HG03558 (cell line): ENCODE data around the gene DYNC1I1.

Source experiments
- ATAC-seq: cut with Tn5 transposase; IDR thresholded peaks from one replicate; pipeline ENCODE4 v1.9.1; 2021; ENCODE audit warnings: moderate number of reproducible peaks; ENCODE audit not compliant: unreplicated experiment; ENCODE audit errors: extremely low read depth

The DYNC1I1 gene

DNA sequence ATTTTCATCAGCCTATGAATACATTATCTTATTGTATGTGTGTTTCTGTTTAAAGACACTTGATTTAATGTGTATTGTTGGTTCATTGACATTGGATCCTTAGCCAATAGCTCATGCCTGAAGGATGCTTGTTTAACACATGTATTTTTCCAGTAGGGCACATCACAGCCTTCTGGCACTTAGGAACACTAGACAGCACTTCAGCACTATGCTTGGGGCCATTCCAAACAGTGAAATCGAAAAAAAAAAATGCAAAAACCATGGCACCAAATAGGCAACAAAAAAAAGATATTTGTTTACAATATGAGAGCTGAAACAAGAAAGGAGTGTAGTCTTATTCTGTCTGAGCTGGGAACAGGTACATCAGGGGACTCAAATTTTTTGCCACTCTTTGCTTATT is 286.7 kb downstream of the DYNC1I1 start:
- no peak for ATAC-seq

DNA sequence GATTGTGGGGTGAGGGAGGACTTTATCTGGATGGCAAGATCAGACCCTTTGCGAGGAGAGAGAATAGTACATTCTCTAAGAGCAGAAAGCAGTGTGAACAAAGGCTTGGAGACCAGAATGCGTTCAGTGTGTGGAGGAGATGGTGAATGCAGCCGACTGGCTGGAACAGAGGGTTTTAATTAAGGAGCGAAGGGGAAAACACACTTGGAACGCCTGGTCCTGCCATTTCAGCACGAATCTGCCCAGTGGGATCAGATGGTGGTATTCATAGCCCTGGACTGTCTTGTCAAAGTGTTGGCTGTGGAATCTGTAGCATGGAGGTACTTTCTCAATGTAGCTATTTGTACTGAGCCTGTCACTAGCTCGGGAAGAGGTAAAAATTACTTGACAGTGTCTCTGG is 288.7 kb downstream of the DYNC1I1 start:
- ATAC-seq: no peak

DNA sequence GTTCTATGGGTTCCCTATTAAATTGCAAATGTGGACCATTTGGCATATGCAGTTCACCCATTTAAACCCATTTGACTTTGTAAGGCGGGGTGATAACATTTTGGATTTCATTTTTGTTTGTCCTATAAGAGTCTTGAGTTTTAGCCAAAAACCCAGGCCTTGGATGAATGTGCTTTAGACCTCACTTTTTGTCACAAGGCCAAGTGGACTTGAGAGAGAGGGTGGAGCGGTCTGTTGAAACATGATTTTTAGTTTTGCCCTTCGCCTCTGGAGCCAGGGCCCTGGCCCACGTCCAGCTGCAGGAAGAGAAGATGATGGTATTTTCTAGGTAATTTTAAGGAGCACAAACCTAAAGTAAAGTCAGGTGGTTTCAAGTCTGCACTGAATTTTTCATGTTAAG is 289.5 kb downstream of the DYNC1I1 start:
- ATAC-seq: no peak

DNA sequence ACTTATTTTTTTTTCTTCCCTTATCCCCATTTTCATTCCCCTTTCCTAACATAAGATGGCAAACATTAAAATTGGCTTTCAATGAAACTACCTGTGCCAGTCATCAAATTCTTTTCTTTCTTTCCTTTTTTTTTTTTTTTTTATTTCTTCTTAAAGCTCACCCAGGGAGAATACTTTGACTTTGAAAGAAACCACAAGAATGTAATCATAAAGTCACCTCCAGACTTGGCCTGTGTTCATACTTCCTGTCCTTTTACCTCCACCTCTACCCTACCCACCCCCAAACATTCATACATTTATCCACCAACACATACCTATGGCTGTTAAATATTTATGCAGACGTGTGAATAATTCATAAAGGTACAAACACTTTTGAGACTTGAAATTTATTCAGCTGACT is 295.0 kb downstream of the DYNC1I1 start:
- no peak for ATAC-seq

DNA sequence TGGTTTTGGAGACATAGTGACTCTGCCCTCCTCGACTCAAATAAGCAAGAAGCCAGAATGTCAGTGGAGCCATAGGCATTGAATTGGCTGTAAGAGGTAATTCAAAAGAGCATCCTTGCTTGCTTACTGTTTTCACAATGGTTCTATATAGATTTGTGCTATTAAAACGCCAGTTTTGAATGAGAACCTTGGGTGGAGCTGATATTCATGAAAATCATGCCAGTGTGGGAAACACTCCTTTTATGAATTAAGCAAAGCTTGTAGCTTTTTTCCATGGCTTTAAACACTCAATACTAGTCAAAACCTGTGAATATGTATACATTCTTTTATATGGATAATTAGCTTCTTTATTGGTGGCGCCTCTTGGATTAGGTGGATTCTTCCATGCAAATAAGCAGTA is 297.0 kb downstream of the DYNC1I1 start:
- no peak for ATAC-seq

DNA sequence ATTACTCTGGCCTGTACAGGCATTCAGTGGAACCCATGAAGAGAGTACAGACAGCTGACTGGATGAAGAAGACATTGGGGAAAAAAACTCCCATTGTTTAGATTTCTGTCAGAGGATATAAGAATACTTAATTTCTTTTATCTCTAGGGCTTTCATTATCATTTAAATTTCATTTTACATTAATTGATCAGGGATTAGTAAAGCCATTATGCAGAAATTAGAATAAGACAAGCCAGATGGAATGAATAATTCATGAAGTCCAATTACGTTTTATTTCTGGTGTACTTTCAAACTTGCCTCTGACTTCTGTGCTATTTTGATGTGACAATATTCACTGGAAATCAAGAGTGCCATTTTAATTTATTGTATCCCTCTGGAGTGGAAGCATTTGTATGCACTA is 302.5 kb downstream of the DYNC1I1 start:
- ATAC-seq: no peak

DNA sequence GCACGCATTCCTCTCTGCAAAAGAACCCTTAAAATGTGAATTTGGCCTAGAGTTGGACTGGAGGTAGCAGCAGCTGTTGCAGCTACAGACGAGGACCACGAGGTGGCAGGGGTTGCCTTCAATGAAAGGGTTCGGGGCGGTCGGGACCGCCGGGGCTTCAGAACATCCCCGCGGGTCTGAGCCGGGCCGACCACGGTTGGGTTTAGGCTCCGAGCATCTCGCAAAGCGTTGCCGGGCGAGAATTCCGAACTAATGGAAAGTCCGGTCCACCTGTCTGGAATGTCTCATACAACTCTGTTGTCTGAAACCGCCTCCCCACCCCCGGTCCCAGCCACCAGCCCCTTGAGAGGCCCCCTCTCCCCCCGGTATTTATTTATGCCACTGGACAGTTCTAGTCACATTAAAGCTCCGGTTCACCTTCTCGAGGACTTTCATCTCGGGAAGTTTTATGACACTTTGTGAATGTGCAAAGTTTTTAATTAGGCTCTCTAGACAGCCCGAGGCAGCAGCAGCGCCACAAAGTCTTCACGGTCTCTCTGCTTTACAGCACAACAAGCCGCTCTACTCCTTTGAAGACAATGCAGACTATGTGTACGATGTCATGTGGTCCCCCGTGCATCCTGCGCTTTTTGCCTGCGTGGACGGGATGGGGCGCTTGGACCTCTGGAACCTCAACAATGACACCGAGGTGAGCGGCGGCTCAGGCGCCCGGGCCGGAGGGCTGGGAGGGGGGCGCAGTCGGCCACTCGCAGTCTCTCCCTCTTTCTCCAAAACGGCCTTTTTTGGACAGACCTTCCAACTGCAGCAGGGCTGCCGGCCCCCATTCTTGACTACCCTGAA is 303.4 kb downstream of the DYNC1I1 start:
- no peak for ATAC-seq

DNA sequence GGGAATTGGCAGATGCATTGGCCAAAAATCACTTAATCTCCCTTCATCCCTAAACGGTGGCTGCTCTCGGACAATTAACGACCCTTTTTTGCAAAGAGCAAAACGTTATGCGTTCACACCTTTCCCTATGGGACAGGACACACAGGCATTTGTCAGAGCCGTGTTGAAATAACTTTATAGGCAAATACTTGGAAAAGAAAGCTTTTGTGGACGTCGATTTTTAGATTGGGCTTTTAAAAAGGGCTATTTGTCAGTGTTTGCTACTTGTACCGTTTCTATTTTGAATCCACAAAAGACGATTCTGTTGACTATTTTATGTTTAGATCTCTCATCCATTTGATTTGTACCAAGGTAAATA is 304.0 kb downstream of the DYNC1I1 start:
- ATAC-seq: no peak

DNA sequence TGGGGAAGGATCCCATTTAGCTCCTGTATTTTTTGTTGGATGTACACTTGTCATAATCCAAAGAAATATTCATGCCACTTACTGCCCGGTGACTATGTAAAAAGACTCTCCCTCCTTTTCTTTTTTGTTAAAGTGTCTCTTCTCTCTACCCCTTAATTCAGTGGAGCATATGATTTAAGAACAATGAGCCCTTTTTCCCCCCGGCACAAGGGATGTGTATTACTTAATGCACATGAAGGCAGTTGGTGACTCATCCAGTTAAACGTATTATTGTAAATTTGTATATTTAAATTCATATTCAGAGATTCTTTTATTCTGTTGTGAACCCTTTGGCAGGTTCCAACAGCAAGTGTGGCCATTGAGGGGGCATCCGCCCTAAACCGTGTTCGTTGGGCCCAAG is 307.7 kb downstream of the DYNC1I1 start:
- ATAC-seq: no peak

DNA sequence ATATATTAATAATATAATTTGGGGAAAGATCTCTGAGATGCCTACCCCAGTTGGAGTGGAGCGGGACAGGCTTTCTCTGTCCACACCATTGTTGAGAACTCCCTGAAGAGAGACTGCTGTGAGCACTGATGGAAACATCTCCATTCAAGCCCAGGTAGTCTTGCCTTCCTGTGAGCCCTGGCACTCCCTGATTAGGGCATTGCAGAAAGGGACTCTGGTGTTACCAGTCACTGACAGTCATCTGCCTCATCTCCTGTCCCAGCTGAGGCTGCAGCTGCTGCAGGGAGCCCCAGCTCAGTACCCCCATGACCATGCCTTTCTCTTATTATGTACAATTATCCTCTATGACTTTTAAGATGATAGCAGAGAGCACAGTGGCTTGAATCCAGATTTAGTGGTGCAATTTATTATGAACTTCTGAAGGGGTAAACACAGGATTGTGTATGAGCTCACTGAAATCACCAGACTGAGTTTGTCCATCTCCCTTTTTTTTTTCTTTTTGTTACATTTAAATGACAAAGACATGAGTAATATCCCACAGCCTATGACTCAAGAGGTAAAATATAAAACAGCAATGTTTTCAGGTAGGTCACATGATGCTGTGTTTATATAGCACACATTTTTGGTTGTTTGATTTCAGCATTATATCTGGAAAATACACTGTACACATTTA is 312.7 kb downstream of the DYNC1I1 start:
- no peak for ATAC-seq

DNA sequence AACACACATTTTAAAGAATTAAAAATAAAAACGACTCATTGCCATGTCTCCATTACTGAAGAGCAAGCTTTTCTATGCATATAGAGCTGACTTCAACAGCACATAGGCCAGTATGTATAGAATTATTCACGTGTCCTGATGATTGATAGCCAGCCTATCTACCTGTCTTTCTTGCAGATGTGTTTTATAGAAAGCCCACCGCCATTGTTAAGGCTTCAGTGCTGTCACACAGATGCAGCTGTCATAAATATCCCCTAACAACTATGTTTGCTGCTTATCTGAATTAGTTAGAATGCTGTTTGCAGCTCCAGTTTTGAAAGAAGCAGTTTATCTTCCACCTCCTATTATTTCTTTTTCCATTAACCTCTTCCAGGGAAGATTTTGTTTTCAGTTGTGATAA is 313.6 kb downstream of the DYNC1I1 start:
- no peak for ATAC-seq

DNA sequence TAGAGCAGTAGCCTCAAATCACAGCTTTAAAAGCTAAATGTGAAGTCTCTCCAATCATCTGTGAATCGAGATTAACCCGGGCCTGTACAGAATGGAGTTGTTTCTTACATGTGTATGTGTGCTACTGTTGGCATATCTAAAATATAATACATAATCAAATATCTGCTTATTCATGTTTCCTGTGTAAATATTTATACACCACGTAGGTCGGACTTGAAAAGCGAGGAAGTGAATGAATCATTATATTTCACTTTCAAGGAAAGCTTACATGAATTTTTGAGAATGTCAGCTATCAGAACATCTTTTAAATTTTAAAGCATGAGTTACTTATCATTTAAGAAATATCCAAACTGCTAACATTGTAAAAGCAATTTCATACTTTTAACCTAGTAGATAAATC is 316.2 kb downstream of the DYNC1I1 start:
- ATAC-seq: no peak

DNA sequence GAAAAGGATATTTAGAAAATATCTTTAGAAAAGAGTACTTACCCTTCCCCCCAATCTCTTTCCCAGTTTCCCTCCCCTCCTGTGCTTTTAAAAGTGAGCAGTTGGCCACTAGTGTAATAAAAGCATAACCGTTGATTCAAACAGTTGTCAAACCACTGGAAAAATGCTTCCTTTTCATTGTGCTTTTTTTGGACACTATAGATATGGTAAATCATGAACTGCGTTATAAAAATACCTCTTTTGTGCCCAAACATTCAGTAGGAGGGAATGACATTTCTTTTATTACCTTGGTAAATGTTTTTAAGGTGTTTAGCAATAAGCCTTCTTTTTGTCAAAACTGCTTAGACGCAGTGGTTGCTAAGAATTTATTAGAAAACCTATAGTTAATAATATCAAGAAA is 317.2 kb downstream of the DYNC1I1 start:
- ATAC-seq: no peak

DNA sequence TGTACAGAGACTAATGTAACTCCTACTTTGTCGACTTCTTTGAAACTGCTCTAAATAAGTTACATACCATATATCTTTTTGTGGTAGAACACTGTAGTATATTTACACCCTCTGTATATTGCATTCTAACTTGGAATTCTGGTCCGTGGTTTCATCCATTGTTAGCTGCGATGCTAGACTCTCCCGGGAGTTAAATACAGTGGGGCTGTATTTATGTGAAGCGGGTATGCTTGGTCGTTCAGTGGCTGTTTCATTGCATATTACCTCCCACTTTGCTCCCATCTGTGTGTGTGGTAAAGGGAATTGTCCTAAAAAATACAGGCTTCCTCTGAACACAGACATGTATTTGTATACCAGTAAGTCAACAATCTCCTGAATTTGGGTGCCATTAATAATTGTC is 318.4 kb downstream of the DYNC1I1 start:
- no peak for ATAC-seq

DNA sequence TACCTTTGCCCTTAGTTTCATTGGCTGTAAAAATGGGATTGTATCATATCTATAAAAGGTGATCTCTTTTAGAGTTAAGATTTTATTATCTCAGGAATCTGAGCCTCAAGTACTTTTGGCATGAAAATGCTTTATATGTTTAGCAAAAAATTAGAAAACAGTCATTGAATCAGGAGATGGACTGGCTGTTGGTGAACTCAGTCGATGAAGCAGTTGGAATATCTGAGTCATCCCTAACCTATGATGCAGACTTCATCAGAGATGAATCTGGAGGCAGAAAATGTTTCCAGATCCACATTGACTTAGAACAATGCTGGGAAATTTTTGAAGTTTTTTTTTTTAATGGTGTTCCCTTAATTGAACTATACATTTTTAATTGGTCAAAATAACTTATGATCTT is 321.1 kb downstream of the DYNC1I1 start:
- no peak for ATAC-seq

DNA sequence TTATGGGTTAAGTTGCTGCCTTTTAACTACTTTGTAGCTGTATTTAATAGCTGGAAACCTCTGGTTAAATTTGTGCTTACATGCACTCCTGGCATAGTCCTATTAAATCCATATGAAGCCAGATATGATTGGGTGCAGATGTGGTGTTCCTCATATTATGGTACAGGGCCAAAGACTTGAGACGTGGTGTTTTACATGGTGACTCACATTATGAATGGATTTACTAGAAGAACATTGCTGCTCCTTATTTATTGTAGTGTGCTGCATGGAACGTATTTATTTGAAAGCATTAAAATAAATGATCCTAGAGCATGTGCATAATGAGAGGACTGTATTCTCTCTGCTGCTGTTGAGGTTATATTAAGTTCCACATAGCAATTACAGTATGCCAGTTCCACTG is 325.5 kb downstream of the DYNC1I1 start:
- ATAC-seq: no peak

DNA sequence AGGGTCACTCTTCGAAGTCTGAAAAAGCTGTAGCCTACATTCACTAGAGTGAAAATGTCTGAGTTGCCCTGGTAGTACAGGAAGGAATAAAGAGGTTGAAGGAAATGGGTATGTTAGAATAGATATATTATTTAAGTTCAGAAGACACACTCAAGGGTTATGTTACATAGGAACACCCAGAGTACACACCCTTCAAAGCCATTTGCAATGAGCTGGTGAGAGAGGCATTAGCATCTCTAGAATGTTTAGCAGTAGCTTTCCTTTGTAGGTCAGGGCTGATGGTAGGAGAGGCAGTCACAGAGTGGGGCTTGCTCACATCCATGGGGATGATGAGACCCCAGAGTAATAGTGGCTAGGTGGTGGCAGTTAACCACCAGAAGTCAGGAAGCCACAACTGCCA is 328.4 kb downstream of the DYNC1I1 start:
- no peak for ATAC-seq

DNA sequence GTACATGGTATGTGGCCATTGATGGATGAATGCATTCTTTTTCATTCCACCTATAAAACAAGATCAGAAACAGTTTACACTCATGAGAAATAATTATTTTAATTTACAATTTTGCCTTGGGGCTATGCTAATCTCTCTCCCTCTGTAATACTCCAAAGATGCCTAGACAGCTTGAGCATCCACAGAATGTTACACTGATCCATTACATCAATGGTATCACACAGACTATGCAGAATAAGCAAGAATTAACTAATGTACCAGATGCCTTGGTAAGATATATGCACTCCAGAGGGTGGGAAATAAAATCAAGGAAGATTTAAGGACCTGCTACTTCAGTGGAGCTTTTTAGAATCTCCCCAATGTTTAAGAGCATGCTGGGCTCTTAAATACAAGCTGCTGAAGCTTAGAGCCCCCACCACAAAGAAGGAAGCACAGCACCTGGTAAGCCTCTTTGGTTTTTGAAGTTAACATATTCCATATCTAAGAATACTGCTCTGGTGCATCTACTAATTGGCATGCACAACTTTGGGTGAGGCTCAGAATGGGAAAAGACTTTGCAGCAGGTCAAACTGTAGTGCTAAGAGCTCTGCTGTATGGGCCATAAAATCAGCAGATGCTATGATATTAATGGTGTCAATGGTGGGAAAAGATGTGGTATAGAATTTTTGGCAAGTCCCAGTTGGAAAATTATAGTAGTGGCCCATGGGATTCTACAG is 329.9 kb downstream of the DYNC1I1 start:
- no peak for ATAC-seq

DNA sequence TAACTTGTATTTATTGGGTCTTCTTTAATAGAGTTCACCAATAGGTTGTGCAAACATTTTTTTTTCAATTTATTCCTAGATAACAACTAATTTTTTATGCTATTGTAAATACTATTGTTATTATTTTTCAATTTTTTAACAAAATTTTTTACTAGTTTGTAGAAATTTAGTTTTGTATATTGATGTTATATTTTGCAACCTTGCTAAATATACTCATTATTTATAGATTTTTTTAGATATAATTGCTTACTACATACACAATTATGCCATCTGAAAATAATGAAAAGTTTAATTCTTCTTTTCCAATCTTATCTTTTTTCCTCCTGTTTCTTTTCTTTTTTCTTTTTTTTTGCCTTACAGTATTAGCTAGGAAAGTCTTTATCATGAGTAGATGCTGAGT is 332.6 kb downstream of the DYNC1I1 start:
- ATAC-seq: no peak

DNA sequence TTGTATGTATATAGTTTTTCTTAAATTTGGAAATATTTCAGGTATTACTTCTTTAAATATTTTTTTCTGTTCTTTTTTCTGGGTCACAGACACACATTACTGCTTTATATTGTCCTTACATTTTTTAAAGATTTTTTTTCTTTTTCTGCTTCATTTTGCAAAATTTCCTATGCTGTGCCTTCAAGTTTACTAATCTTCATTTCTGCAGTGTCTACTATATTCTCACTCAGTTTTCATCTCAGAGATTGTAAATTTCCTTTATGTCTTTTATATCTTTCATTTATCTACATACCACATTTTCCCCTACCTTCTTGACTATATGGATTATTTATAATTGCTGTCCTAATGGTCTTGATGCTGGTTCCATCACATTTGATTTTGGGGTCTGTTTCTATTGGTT is 339.1 kb downstream of the DYNC1I1 start:
- no peak for ATAC-seq

DNA sequence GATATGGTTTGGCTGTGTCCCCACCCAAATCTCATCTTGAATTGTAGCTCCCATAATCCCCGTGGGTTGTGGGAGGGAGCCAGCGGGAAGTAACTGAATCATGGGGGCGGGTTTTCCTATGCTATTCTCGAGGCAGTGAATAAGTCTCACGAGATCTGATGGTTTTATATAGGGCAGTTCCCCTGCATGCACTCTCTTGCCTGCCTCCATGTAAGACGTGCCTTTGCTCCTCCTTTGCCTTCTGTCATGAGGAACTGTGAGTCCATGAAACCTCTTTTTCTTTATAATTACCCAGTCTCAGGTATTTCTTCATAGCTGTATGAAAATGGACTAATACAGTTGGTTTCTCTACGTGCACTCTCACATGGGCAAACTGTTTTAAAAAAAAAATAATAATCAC is 341.8 kb downstream of the DYNC1I1 start:
- no peak for ATAC-seq
